GM23338 (cell line): ENCODE measurements around the gene UTP11. TPM values are rescaled to one million over a fixed set of nuclear protein-coding genes. Genes with fewer than 3 reads are reported as not detected.
A peak's percentile ranks its signal among the peaks of the same experiment; 100 is the strongest.

Experiments
- ATAC-seq: fragments of 200-7000 bp; cut with Tn5 transposase; 3 replicates; pipeline ENCODE4 v1.9.1; 2020
- DNase-seq: peaks from one replicate; pipeline ENCODE4 v3.0.0-alpha.2; 2015; ENCODE audit warnings: low spot score
- H2AFZ ChIP-seq: fragments of 200-600 bp; sonication (generic); 2 replicates; pipeline ENCODE4 v1.8.0; 2016; ENCODE audit warnings: antibody characterized with exemption, mild to moderate bottlenecking, moderate library complexity
- H3F3A ChIP-seq: fragments of 200-600 bp; sonication (generic); replicated peaks from 2 replicates; pipeline ENCODE4 v1.8.0; 2017; ENCODE audit warnings: antibody characterized with exemption, mixed run types, low read depth
- H3K27ac ChIP-seq: fragments of 200-600 bp; sonication (generic); 2 replicates; pipeline ENCODE4 v1.6.1; 2016; ENCODE audit warnings: low read depth
- H3K27me3 ChIP-seq: fragments of 200-600 bp; sonication (generic); 2 replicates; pipeline ENCODE4 v1.8.0; 2016; ENCODE audit warnings: mild to moderate bottlenecking, mixed run types, moderate library complexity; ENCODE audit not compliant: insufficient read depth
- H3K36me3 ChIP-seq: fragments of 200-600 bp; sonication (generic); 2 replicates; pipeline ENCODE4 v1.8.0; 2016; ENCODE audit warnings: mild to moderate bottlenecking; ENCODE audit not compliant: insufficient read depth
- H3K4me1 ChIP-seq: fragments of 200-600 bp; sonication (generic); 2 replicates; pipeline ENCODE4 v1.8.0; 2016; ENCODE audit warnings: mild to moderate bottlenecking, moderate library complexity; ENCODE audit not compliant: insufficient read depth
- H3K4me2 ChIP-seq: fragments of 200-600 bp; sonication (generic); 2 replicates; pipeline ENCODE4 v1.7.1; 2017; ENCODE audit warnings: mixed run types
- H3K4me3 ChIP-seq: fragments of 200-600 bp; sonication (generic); 2 replicates; pipeline ENCODE4 v1.6.1; 2016; ENCODE audit warnings: mixed run types
- H3K79me2 ChIP-seq: fragments of 200-600 bp; sonication (generic); replicated peaks from 2 replicates; pipeline ENCODE4 v1.8.0; 2017; ENCODE audit warnings: mild to moderate bottlenecking; ENCODE audit not compliant: insufficient read depth
- H3K9me2 ChIP-seq: fragments of 200-600 bp; sonication (generic); 2 replicates; pipeline ENCODE4 v1.8.0; 2017; ENCODE audit not compliant: insufficient read depth
- H4K20me1 ChIP-seq: fragments of 200-600 bp; sonication (generic); replicated peaks from 2 replicates; pipeline ENCODE4 v1.8.0; 2017; ENCODE audit warnings: mild to moderate bottlenecking; ENCODE audit not compliant: insufficient read depth
- H3K27ac Mint-ChIP-seq: 2 replicates; pipeline ENCODE4 v1.8.0; 2020; ENCODE audit warnings: inconsistent platforms, mild to moderate bottlenecking, moderate library complexity, mixed read lengths
- H3K27me3 Mint-ChIP-seq: 3 replicates; pipeline ENCODE4 v1.8.0; 2022; ENCODE audit warnings: low read depth, mild to moderate bottlenecking, moderate library complexity, mixed read lengths, inconsistent platforms; ENCODE audit not compliant: insufficient read depth, poor library complexity
- H3K36me3 Mint-ChIP-seq: 3 replicates; pipeline ENCODE4 v1.8.0; 2021; ENCODE audit warnings: low read depth, mild to moderate bottlenecking, inconsistent platforms, moderate library complexity, mixed read lengths
- H3K4me1 Mint-ChIP-seq: 3 replicates; pipeline ENCODE4 v1.8.0; 2020; ENCODE audit warnings: mild to moderate bottlenecking, inconsistent platforms, mixed read lengths
- H3K4me3 Mint-ChIP-seq: 3 replicates; pipeline ENCODE4 v1.8.0; 2021; ENCODE audit warnings: moderate library complexity, mild to moderate bottlenecking, inconsistent platforms, mixed read lengths
- H3K9me3 Mint-ChIP-seq: 3 replicates; pipeline ENCODE4 v1.8.0; 2020; ENCODE audit warnings: moderate library complexity, mild to moderate bottlenecking, inconsistent platforms, mixed read lengths
- CREB1 ChIP-seq: fragments of 250-450 bp; sonication (Bioruptor Pico); IDR thresholded peaks from 2 replicates; pipeline ENCODE4 v1.5.0; 2020; ENCODE audit warnings: low read depth, mild to moderate bottlenecking, moderate library complexity
- EZH2 ChIP-seq: fragments of 200-600 bp; sonication (generic); IDR thresholded peaks from one replicate; pipeline ENCODE4 v1.8.0; 2017; ENCODE audit warnings: antibody characterized with exemption, mild to moderate bottlenecking, low read depth; ENCODE audit not compliant: unreplicated experiment
- EZH2phosphoT487 ChIP-seq: fragments of 200-600 bp; sonication (generic); IDR thresholded peaks from one replicate; pipeline ENCODE4 v1.8.1; 2018; ENCODE audit warnings: antibody characterized with exemption; ENCODE audit not compliant: unreplicated experiment
- JUNB ChIP-seq: IDR thresholded peaks from one replicate; pipeline ENCODE4 v1.6.1; 2016; ENCODE audit warnings: antibody characterized with exemption; ENCODE audit not compliant: unreplicated experiment
- NANOG ChIP-seq: IDR thresholded peaks from 2 replicates; pipeline ENCODE4 v1.6.1; 2016; ENCODE audit warnings: antibody characterized with exemption, borderline replicate concordance
- POLR2AphosphoS5 ChIP-seq: IDR thresholded peaks from 2 replicates; pipeline ENCODE4 v1.6.1; 2016; ENCODE audit warnings: antibody characterized with exemption, low read depth
- STAT1 ChIP-seq: IDR thresholded peaks from one replicate; pipeline ENCODE4 v1.6.1; 2016; ENCODE audit warnings: antibody characterized with exemption; ENCODE audit not compliant: unreplicated experiment
- ZNF114 ChIP-seq: fragments of 250-450 bp; sonication (Bioruptor Pico); IDR thresholded peaks from 2 replicates; pipeline ENCODE4 v1.5.0; 2020; ENCODE audit warnings: mild to moderate bottlenecking, moderate library complexity
- ZNF331 ChIP-seq: fragments of 250-450 bp; sonication (Bioruptor Pico); IDR thresholded peaks from 2 replicates; pipeline ENCODE4 v1.5.0; 2020; ENCODE audit warnings: low read depth, mild to moderate bottlenecking, moderate library complexity
- polyA plus RNA-seq: library from polyadenylated mRNA; unstranded; fragments of >200 nt; fragmentation: Nextera tagmentation; extraction: Ambion mirVana; gene quantifications from 2 replicates; pipeline ENCODE4 v1.2.1, GENCODE V29; 2016
- total RNA-seq: library from RNA; depleted of rRNA; stranded (reverse); fragments of >200 nt; shearing (Covaris generic); gene quantifications from 2 replicates; pipeline ENCODE4 v1.2.3, GENCODE V29; 2014
- TF ChIP-seq, protein P1 (sequence below): IDR thresholded peaks from 2 replicates; pipeline ENCODE4 v1.6.1; 2016; ENCODE audit warnings: antibody characterized with exemption
- TF ChIP-seq, protein P2 (sequence below): fragments of 250-450 bp; sonication (Bioruptor Pico); IDR thresholded peaks from 2 replicates; pipeline ENCODE4 v1.5.0; 2020; ENCODE audit warnings: mild to moderate bottlenecking, moderate library complexity
- TF ChIP-seq, protein P3 (sequence below), 2 experiments: fragments of 200-600 bp in 1 of 2; sonication (generic) in 1 of 2; conservative IDR thresholded peaks; 2 replicates each; pipeline versions ENCODE4 v1.5.1 to v1.6.1; 2016 to 2017; ENCODE audit warnings: antibody characterized with exemption in 2 of 2, low read depth in 2 of 2, mild to moderate bottlenecking in 2 of 2, moderate library complexity in 1 of 2
- TF ChIP-seq, protein P4 (sequence below): IDR thresholded peaks from one replicate; pipeline ENCODE4 v1.6.1; 2018; ENCODE audit warnings: antibody characterized with exemption; ENCODE audit not compliant: unreplicated experiment

The UTP11 gene
- total and polyA plus RNA-seq, 2 experiments from 2014 or later: 67.8 to 105 TPM

DNA sequence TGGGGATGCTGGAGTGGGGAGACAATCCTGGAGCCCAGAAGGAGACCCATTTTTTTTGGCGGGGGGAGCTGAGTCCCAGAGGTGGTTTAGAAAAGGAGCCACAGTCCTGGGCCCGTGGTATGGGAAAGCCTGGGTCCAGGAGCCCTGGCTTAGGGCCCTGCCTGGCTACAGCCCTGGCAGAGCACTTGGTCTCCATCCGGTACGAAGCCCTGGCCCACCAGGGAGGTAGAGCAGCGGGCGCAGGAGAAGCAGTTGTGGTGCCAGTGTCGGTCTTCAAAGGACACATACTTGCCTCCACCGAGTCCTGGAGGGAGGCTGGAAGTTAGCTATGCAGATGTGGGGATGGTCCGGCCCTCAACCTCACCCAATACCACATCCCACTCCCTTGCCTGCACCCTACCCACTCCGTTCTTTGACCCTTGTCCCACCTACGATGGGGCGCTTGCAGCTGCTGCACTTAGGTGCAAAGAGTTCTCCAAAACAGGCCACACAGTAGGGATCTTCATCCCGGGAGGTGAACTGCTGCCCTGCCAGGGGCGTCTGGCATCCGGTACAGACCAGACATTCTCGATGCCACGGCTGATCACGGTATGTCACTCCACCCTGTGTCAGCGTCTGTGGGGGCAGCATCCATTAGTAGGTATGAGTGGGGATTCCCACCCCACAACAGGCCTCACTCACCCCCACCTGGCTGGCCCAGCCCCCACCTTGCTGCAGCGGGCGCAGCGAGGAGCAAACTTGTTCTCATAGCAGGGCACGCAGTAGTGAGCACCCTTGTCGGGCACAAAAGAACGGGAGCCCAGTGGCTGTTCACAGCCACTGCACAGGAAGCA is 15.1 kb upstream of the UTP11 start:
- H3K9me3 Mint-ChIP-seq: no peaks in the 10 kb centered on the region; the same call in 2 of the 3 replicates
- Histone ChIP-seq H3K79me2 (peaks cover 11% of the 10 kb centered on the region), H2AFZ (no peak overlapping the region), H3K4me2 (peak overlapping the region; percentile 83; the same call in 1 of the 2 replicates), H3K27ac (peak overlapping the region; percentile 96), H4K20me1 (no peaks in the 10 kb centered on the region), H3K9me2 (no peaks in the 10 kb centered on the region), H3F3A (peaks cover 22% of the 10 kb centered on the region), H3K4me1 (peaks cover 52% of the 10 kb centered on the region), H3K27me3 (no peaks in the 10 kb centered on the region), H3K36me3 (peaks cover 15% of the 10 kb centered on the region; the same call in 1 of the 2 replicates), H3K4me3 (peak overlapping the region; percentile 67; the same call in 1 of the 2 replicates)
- H3K36me3 Mint-ChIP-seq: peaks cover 28% of the 10 kb centered on the region
- TF ChIP-seq, protein P1, sequence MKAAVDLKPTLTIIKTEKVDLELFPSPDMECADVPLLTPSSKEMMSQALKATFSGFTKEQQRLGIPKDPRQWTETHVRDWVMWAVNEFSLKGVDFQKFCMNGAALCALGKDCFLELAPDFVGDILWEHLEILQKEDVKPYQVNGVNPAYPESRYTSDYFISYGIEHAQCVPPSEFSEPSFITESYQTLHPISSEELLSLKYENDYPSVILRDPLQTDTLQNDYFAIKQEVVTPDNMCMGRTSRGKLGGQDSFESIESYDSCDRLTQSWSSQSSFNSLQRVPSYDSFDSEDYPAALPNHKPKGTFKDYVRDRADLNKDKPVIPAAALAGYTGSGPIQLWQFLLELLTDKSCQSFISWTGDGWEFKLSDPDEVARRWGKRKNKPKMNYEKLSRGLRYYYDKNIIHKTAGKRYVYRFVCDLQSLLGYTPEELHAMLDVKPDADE: no peak
- no peak for TF ChIP-seq JUNB
- TF ChIP-seq, protein P2, sequence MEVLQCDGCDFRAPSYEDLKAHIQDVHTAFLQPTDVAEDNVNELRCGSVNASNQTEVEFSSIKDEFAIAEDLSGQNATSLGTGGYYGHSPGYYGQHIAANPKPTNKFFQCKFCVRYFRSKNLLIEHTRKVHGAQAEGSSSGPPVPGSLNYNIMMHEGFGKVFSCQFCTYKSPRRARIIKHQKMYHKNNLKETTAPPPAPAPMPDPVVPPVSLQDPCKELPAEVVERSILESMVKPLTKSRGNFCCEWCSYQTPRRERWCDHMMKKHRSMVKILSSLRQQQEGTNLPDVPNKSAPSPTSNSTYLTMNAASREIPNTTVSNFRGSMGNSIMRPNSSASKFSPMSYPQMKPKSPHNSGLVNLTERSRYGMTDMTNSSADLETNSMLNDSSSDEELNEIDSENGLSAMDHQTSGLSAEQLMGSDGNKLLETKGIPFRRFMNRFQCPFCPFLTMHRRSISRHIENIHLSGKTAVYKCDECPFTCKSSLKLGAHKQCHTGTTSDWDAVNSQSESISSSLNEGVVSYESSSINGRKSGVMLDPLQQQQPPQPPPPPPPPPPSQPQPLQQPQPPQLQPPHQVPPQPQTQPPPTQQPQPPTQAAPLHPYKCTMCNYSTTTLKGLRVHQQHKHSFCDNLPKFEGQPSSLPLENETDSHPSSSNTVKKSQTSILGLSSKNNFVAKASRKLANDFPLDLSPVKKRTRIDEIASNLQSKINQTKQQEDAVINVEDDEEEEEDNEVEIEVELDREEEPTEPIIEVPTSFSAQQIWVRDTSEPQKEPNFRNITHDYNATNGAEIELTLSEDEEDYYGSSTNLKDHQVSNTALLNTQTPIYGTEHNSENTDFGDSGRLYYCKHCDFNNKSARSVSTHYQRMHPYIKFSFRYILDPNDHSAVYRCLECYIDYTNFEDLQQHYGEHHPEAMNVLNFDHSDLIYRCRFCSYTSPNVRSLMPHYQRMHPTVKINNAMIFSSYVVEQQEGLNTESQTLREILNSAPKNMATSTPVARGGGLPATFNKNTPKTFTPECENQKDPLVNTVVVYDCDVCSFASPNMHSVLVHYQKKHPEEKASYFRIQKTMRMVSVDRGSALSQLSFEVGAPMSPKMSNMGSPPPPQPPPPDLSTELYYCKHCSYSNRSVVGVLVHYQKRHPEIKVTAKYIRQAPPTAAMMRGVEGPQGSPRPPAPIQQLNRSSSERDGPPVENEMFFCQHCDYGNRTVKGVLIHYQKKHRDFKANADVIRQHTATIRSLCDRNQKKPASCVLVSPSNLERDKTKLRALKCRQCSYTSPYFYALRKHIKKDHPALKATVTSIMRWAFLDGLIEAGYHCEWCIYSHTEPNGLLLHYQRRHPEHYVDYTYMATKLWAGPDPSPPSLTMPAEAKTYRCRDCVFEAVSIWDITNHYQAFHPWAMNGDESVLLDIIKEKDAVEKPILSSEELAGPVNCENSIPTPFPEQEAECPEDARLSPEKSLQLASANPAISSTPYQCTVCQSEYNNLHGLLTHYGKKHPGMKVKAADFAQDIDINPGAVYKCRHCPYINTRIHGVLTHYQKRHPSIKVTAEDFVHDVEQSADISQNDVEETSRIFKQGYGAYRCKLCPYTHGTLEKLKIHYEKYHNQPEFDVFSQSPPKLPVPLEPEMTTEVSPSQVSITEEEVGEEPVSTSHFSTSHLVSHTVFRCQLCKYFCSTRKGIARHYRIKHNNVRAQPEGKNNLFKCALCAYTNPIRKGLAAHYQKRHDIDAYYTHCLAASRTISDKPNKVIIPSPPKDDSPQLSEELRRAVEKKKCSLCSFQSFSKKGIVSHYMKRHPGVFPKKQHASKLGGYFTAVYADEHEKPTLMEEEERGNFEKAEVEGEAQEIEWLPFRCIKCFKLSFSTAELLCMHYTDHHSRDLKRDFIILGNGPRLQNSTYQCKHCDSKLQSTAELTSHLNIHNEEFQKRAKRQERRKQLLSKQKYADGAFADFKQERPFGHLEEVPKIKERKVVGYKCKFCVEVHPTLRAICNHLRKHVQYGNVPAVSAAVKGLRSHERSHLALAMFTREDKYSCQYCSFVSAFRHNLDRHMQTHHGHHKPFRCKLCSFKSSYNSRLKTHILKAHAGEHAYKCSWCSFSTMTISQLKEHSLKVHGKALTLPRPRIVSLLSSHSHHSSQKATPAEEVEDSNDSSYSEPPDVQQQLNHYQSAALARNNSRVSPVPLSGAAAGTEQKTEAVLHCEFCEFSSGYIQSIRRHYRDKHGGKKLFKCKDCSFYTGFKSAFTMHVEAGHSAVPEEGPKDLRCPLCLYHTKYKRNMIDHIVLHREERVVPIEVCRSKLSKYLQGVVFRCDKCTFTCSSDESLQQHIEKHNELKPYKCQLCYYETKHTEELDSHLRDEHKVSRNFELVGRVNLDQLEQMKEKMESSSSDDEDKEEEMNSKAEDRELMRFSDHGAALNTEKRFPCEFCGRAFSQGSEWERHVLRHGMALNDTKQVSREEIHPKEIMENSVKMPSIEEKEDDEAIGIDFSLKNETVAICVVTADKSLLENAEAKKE: no peak
- TF ChIP-seq, protein P3, sequence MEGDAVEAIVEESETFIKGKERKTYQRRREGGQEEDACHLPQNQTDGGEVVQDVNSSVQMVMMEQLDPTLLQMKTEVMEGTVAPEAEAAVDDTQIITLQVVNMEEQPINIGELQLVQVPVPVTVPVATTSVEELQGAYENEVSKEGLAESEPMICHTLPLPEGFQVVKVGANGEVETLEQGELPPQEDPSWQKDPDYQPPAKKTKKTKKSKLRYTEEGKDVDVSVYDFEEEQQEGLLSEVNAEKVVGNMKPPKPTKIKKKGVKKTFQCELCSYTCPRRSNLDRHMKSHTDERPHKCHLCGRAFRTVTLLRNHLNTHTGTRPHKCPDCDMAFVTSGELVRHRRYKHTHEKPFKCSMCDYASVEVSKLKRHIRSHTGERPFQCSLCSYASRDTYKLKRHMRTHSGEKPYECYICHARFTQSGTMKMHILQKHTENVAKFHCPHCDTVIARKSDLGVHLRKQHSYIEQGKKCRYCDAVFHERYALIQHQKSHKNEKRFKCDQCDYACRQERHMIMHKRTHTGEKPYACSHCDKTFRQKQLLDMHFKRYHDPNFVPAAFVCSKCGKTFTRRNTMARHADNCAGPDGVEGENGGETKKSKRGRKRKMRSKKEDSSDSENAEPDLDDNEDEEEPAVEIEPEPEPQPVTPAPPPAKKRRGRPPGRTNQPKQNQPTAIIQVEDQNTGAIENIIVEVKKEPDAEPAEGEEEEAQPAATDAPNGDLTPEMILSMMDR (conservative IDR thresholded peaks at IDR 0.05; ENCODE audit: low read depth in 2 of 2): no peak
- TF ChIP-seq POLR2AphosphoS5: no peak
- TF ChIP-seq EZH2: no peak
- no peak for TF ChIP-seq EZH2phosphoT487
- no peak for TF ChIP-seq STAT1
- no peak for TF ChIP-seq ZNF114 (CRISPR knock-in tag)
- TF ChIP-seq ZNF331 (CRISPR knock-in tag): no peak
- no peak for TF ChIP-seq NANOG
- TF ChIP-seq, protein P4, sequence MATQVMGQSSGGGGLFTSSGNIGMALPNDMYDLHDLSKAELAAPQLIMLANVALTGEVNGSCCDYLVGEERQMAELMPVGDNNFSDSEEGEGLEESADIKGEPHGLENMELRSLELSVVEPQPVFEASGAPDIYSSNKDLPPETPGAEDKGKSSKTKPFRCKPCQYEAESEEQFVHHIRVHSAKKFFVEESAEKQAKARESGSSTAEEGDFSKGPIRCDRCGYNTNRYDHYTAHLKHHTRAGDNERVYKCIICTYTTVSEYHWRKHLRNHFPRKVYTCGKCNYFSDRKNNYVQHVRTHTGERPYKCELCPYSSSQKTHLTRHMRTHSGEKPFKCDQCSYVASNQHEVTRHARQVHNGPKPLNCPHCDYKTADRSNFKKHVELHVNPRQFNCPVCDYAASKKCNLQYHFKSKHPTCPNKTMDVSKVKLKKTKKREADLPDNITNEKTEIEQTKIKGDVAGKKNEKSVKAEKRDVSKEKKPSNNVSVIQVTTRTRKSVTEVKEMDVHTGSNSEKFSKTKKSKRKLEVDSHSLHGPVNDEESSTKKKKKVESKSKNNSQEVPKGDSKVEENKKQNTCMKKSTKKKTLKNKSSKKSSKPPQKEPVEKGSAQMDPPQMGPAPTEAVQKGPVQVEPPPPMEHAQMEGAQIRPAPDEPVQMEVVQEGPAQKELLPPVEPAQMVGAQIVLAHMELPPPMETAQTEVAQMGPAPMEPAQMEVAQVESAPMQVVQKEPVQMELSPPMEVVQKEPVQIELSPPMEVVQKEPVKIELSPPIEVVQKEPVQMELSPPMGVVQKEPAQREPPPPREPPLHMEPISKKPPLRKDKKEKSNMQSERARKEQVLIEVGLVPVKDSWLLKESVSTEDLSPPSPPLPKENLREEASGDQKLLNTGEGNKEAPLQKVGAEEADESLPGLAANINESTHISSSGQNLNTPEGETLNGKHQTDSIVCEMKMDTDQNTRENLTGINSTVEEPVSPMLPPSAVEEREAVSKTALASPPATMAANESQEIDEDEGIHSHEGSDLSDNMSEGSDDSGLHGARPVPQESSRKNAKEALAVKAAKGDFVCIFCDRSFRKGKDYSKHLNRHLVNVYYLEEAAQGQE: no peak
- TF ChIP-seq CREB1: no peak
- ATAC-seq (no peak), DNase-seq (no peak)
- H3K27me3 Mint-ChIP-seq: peaks cover 25% of the 10 kb centered on the region
- no peak overlapping the region for H3K4me3 Mint-ChIP-seq
- H3K4me1 Mint-ChIP-seq: peaks cover 55% of the 10 kb centered on the region
- peak overlapping the region; percentile 96 for H3K27ac Mint-ChIP-seq
